LNCaP clone FGC (cell line): Measurements from ENCODE around the gene SWAP70.

ENCODE experiments used
- DNase-seq: peaks from one replicate; pipeline ENCODE4 v3.0.0-alpha.2; 2011; ENCODE audit warnings: low read depth
- H3K4me3 ChIP-seq: 2 replicates; pipeline ENCODE4 v1.5.1; 2011; ENCODE audit warnings: mild to moderate bottlenecking, low read depth, low read length, control low read depth
- TF ChIP-seq, protein P1 (sequence below): IDR thresholded peaks from 2 replicates; pipeline ENCODE4 v1.5.1; 2012; ENCODE audit warnings: mild to moderate bottlenecking; ENCODE audit not compliant: control insufficient read depth, insufficient read depth; ENCODE audit errors: extremely low read depth

Gene SWAP70

DNA sequence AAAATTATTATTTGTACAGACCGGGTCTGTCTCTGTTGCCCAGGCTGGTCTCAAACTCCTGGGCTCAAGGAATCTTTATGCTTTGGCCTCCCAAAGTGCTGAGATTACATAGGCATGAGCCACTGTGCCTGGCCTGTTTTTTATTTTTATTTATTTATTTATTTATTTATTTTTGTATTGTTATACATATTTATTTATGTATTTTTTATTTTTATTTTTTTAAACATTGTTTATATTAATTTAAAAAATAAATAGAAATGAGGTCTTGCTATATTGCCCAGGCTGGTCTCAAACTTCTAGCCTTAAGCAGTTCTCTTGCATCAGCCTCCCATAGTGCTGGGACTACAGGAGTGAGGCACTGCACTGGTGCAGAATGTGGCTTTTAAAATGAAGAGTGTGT lies 47.0 kb downstream of the SWAP70 start:
- DNase-seq: no peak
- TF ChIP-seq, protein P1, sequence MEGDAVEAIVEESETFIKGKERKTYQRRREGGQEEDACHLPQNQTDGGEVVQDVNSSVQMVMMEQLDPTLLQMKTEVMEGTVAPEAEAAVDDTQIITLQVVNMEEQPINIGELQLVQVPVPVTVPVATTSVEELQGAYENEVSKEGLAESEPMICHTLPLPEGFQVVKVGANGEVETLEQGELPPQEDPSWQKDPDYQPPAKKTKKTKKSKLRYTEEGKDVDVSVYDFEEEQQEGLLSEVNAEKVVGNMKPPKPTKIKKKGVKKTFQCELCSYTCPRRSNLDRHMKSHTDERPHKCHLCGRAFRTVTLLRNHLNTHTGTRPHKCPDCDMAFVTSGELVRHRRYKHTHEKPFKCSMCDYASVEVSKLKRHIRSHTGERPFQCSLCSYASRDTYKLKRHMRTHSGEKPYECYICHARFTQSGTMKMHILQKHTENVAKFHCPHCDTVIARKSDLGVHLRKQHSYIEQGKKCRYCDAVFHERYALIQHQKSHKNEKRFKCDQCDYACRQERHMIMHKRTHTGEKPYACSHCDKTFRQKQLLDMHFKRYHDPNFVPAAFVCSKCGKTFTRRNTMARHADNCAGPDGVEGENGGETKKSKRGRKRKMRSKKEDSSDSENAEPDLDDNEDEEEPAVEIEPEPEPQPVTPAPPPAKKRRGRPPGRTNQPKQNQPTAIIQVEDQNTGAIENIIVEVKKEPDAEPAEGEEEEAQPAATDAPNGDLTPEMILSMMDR: no peak
- H3K4me3 ChIP-seq: no peak overlapping the region

DNA sequence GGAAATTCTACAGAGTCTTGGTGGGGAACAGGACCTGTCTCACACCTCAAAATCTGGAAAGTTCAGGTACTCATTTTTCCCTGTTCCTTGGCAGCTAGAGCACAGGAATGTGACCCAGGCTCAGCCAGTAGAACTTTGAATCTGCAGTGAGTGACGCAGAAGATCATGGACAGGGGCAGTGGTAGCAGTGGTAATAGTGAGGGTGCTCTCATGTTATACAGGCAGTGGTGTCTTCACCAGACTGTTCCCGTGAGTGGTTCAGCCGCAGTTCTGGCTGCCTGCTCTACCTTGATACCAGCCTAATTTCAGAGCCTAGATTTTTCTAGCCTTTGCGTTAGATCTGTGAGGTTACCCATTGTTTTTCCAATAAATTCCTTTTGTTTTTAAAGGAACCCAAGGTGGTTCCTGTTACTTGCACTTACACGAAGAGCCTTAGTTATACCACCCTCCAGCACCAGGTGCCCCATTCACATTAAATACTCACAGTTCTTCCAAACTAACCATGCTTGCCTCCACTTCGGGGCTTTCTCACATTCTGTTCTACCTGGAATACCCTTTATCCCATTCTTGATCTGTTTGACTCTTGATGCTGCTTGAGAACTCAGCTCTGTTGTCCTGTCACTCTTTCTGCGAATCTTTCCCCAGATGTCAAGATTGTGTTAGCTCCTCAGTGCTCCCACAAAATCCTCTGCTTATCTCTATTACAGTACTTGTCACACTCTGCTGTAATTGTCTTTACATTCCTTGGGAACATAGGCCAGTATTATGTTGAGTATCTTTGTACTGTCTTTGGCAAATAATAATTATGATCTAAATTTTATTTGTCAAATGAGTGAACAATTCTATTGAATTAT lies 47.8 kb downstream of the SWAP70 start:
- TF ChIP-seq, protein P1: no peak
- H3K4me3 ChIP-seq: no peak overlapping the region
- DNase-seq: no peak

DNA sequence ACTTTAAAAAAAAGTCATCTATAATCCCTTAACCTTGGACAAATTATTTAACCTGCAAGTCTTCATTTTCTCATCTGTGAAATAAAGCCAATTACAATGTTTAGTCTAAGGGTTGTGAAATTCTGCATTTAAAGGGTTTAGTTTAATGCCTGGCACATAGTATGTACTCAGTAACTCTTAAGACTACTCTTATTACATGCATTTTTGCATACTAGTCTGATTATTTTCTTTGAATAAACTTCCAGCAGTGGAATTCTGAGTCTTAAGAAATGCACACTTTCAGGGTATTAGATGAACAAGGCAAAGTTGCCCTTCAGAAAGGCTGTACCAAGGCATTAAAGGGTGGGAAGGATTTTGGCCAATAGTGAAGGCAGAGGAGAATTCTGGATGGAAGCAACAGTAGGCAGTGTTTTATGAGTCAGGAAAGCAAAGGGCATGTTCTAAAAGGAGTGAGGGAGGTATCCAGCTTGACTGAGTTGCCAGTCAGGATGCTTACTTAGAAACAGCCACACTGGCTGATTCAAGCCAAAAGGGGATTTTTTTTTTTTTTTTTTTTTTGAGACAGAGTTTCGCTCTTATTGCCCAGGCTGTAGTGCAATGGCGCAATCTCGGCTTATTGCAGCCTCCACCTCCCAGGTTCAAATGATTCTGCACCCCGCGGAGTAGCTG lies 50.5 kb downstream of the SWAP70 start:
- DNase-seq: no peak
- no peak overlapping the region for H3K4me3 ChIP-seq
- TF ChIP-seq, protein P1: no peak

DNA sequence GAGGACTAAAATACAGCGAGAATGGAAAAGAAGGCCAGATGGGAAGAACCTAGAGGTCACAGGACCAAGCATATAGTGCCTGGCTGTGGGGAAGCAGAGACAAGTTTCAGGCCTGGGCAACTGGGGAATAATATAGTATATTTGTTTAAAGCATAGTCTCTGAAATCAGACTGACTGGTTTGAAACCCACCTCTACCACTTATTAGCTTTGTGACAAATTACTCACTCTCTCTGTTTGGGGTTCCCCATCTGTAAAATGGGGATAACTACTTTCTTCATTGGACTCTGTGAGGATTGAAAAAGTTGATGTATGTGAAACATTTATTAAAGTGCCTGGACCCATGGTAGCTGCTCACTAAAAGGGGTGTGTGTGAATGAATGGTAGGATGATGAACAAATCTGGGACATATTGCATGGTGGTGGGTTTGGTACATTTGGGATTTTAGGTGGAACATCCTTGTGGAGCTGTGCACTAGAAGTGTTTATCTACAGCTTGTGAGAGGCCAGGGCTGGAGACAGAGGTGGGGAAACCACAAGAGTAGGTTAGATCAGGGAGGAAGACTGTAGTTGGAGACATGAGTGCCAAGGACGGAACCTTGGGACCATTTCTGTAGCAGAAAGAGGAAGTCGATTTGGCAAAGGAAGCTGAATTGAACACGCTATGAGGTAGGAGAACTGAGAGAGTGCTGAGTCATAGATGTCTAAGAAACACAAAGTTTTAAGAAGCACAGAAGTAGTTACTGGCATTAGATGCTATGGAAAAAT lies 52.6 kb downstream of the SWAP70 start:
- no peak for DNase-seq
- no peak overlapping the region for H3K4me3 ChIP-seq
- TF ChIP-seq, protein P1: no peak

DNA sequence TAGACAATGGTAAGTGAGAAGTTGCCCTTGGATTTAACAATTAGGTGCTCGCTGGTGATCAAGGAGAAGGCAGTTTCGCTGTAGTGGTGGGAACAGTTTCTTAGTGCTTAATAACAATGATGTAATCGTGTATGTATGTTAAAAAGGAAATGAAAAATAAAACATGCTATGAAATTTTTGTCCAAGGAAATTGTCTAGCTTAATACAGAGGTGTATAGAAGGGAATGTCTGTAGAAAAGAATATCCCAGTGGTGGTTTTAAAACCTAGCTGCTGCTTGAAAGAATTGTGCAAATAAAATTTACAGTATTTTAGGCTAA lies 53.1 kb downstream of the SWAP70 start:
- DNase-seq: no peak
- TF ChIP-seq, protein P1: no peak
- H3K4me3 ChIP-seq: no peak overlapping the region

DNA sequence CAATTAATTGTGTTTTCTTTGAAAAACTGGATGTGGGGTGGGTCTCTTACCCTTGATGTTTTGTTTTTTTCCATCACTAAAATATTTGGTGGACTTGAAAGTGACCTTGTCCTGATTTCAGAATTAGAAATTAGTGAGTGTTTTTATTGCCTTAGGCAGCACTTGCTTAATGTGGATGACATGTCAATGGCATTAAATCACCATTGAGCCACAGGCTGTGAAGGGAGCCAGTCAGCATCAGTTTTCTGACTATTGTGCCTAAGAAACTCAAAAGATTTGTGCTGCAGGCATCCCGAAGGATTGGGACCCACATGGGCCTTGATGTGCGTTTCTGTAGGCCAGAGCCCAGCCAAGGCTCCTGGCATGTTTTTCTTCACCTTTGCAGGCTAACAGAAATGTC lies 53.8 kb downstream of the SWAP70 start:
- H3K4me3 ChIP-seq: no peak overlapping the region
- DNase-seq: no peak
- TF ChIP-seq, protein P1: no peak
